Common myeloid progenitor, CD34-positive (primary cell): Measurements from ENCODE around the gene TAF6.

Experiments
- CTCF ChIA-PET: fragments of 350-600 bp; sonication (Branson Sonifier 250); formaldehyde crosslinking; loops from one replicate; lab custom pipeline; 2021; ENCODE audit warnings: antibody characterized with exemption; lab: Charles Lee
- POLR2A ChIA-PET: fragments of 350-600 bp; sonication (Branson Sonifier 250); formaldehyde crosslinking; loops from one replicate; lab custom pipeline; 2021; ENCODE audit warnings: antibody characterized with exemption; lab: Charles Lee
- DNase-seq, 3 donors: peaks; one replicate each; pipeline versions ENCODE4 v3.0.0 to v3.0.0-alpha.2; 2013
- H3K27ac ChIP-seq, 2 experiments: 1 replicate in 1 of 2; 2 replicates in 1 of 2; pipeline ENCODE4 v1.7.0; 2013; ENCODE audit warnings: inconsistent platforms in 2 of 2, low read length in 2 of 2, mild to moderate bottlenecking in 2 of 2, low read depth in 1 of 2, moderate library complexity in 1 of 2; ENCODE audit not compliant: severe bottlenecking in 2 of 2, insufficient read depth in 1 of 2, poor library complexity in 1 of 2
- H3K27me3 ChIP-seq, 5 experiments: replicated peaks in 2 of 5; 1 replicate in 3 of 5; 2 replicates in 2 of 5; pipeline versions ENCODE4 v1.6.1 to v1.7.0; 2013; ENCODE audit warnings: low read length in 4 of 5, mild to moderate bottlenecking in 2 of 5, moderate library complexity in 2 of 5, inconsistent platforms in 1 of 5; ENCODE audit not compliant: insufficient read depth in 5 of 5, control insufficient read depth in 4 of 5
- H3K36me3 ChIP-seq, 4 experiments: 1 replicate in 2 of 4; 2 replicates in 2 of 4; pipeline versions ENCODE4 v1.6.1 to v1.7.0; 2013; ENCODE audit warnings: low read length in 3 of 4, control low read depth in 1 of 4, mild to moderate bottlenecking in 1 of 4; ENCODE audit not compliant: control insufficient read depth in 4 of 4, insufficient read depth in 4 of 4
- H3K4me1 ChIP-seq, 4 experiments: 1 replicate in 3 of 4; 2 replicates in 1 of 4; pipeline versions ENCODE4 v1.6.1 to v1.7.1; 2013; ENCODE audit warnings: low read length in 3 of 4, mild to moderate bottlenecking in 3 of 4, control low read depth in 1 of 4, inconsistent platforms in 1 of 4, moderate library complexity in 1 of 4; ENCODE audit not compliant: control insufficient read depth in 4 of 4, insufficient read depth in 4 of 4; ENCODE audit errors: control extremely low read depth in 1 of 4
- H3K4me3 ChIP-seq, 7 experiments: 1 replicate in 4 of 7; 2 replicates in 3 of 7; pipeline versions ENCODE4 v1.5.1 to v1.7.0; 2013; ENCODE audit warnings: mild to moderate bottlenecking in 7 of 7, low read length in 6 of 7, moderate library complexity in 6 of 7, inconsistent platforms in 2 of 7, low read depth in 2 of 7, control low read depth in 1 of 7; ENCODE audit not compliant: insufficient read depth in 4 of 7, control insufficient read depth in 1 of 7; ENCODE audit errors: extremely low read depth in 1 of 7
- H3K9me3 ChIP-seq, 5 experiments: 1 replicate in 4 of 5; 2 replicates in 1 of 5; pipeline versions ENCODE4 v1.6.1 to v1.7.1; 2013; ENCODE audit warnings: low read length in 4 of 5, mild to moderate bottlenecking in 2 of 5, inconsistent platforms in 1 of 5, low read depth in 1 of 5, moderate library complexity in 1 of 5; ENCODE audit not compliant: control insufficient read depth in 4 of 5, insufficient read depth in 2 of 5; ENCODE audit errors: control extremely low read depth in 1 of 5
- WGBS: methylation state at CpG from one replicate; pipeline ENCODE4 v1.1.5; 2013; ENCODE audit not compliant: insufficient coverage; 5-methylcytosine and 5-hydroxymethylcytosine counted together

TAF6 gene

GRCh38 chr7:100111914-100112313 lies 7.2 kb downstream of the TAF6 start:
- CTCF ChIA-PET: interaction anchor here (1.4 kb wide), 1 partner anchor 21 kb away, joined by 3 read pairs; no protein-coding TSS in a partner anchor

GRCh38 chr7:100111156-100111555 lies 8.0 kb downstream of the TAF6 start:
- Histone ChIP-seq H3K27ac (no peak overlapping the region), H3K27me3 (no peaks in the 10 kb centered on the region), H3K36me3 (peaks cover 6 to 68% (median 47%) of the 10 kb centered on the region in 4 experiments), H3K4me1 (no peaks in the 10 kb centered on the region), H3K9me3 (no peaks in the 10 kb centered on the region), H3K4me3 (no peak overlapping the region)
- DNase-seq: no peak
- POLR2A ChIA-PET: interaction anchor here (0.6 kb wide), 1 partner anchor 292 kb away, joined by 7 read pairs; no protein-coding TSS in a partner anchor
- WGBS: 100% methylated on average over 6 of the region's 7 CpGs
- CTCF ChIA-PET: interaction anchor here (1.1 to 1.4 kb wide), 2 partner anchors 14 to 22 kb away, joined by 3 read pairs; no protein-coding TSS in a partner anchor

More at GRCh38 chr7:100111914-100112313, 7.2 kb downstream of the TAF6 start:
- Histone ChIP-seq H3K4me1 (no peaks in the 10 kb centered on the region), H3K27me3 (no peaks in the 10 kb centered on the region), H3K27ac (no peak overlapping the region), H3K9me3 (no peaks in the 10 kb centered on the region), H3K36me3 (peaks cover 3 to 60% (median 43%) of the 10 kb centered on the region in 4 experiments), H3K4me3 (no peak overlapping the region)
- no peak for DNase-seq
- 95% methylated on average over 10 of the region's 13 CpGs for WGBS
- POLR2A ChIA-PET: no interaction called here

- H3K27me3 ChIP-seq: no peaks in the 10 kb centered on the region
- no peak overlapping the region for H3K4me3 ChIP-seq
- CTCF ChIA-PET: interaction anchor here (1.3 kb wide), 1 partner anchor 11 kb away, joined by 5 read pairs; no protein-coding TSS in a partner anchor
- POLR2A ChIA-PET: no interaction called here
- peaks cover 6 to 83% (median 58%) of the 10 kb centered on the region in 4 experiments for H3K36me3 ChIP-seq
- H3K4me1 ChIP-seq: no peaks in the 10 kb centered on the region
- WGBS: 94% methylated on average over 5 of the region's 12 CpGs
- no peaks in the 10 kb centered on the region for H3K9me3 ChIP-seq
- DNase-seq: no peak
- H3K27ac ChIP-seq: no peak overlapping the region
Observed at GRCh38 chr7:100109521-100110163, 9.5 kb downstream of the TAF6 start.

DNA sequence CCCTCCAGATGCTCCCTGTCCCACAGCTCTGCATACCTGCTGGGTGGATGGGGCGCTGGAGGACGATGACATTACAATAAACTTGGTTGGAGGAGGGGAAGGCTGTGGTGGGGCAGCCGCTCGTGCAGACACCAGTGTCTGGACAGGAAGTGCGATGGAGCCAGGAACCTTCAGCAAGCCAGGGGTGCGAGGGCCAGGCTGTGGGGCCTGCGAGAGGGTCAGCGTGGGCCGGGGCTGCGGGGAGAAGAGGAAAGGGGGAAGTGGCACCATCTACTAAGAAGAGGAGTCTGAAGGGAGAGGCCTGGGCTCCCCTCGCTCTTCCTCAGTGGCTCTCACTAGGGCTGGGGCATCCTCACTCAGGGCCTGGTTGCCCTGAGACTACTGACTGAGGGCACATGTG lies 11.3 kb downstream of the TAF6 start:
- H3K9me3 ChIP-seq: no peaks in the 10 kb centered on the region
- ChIA-PET POLR2A (no interaction called here), CTCF (no interaction called here)
- H3K36me3 ChIP-seq: peaks cover 6 to 84% (median 56%) of the 10 kb centered on the region in 4 experiments
- no peaks in the 10 kb centered on the region for H3K27me3 ChIP-seq
- H3K4me3 ChIP-seq: no peak overlapping the region
- no peaks in the 10 kb centered on the region for H3K4me1 ChIP-seq
- no peak overlapping the region for H3K27ac ChIP-seq
- DNase-seq: no peak
- 99% methylated on average over 5 of the region's 11 CpGs for WGBS

- no peak overlapping the region for H3K4me3 ChIP-seq
- no peak for DNase-seq
- H3K9me3 ChIP-seq: no peaks in the 10 kb centered on the region
- CTCF ChIA-PET: no interaction called here
- H3K27ac ChIP-seq: no peak overlapping the region
- POLR2A ChIA-PET: no interaction called here
- peaks cover 0 to 6% (median 4%) of the 10 kb centered on the region in 4 experiments for H3K4me1 ChIP-seq
- 94% methylated on average over 20 of the region's 25 CpGs for WGBS
- no peaks in the 10 kb centered on the region for H3K27me3 ChIP-seq
- peaks cover 6 to 80% (median 53%) of the 10 kb centered on the region in 4 experiments for H3K36me3 ChIP-seq
Observed at GRCh38 chr7:100107125-100107737, 11.9 kb downstream of the TAF6 start.

- H3K9me3 ChIP-seq: no peaks in the 10 kb centered on the region
- DNase-seq: no peak
- 94% methylated on average over 12 of the region's 17 CpGs for WGBS
- CTCF ChIA-PET: no interaction called here
- H3K36me3 ChIP-seq: peaks cover 6 to 74% (median 50%) of the 10 kb centered on the region in 4 experiments
- peaks cover 0 to 7% (median 5%) of the 10 kb centered on the region in 4 experiments for H3K4me1 ChIP-seq
- H3K27me3 ChIP-seq: no peaks in the 10 kb centered on the region
- H3K4me3 ChIP-seq: no peak overlapping the region
- POLR2A ChIA-PET: no interaction called here
- no peak overlapping the region for H3K27ac ChIP-seq
Observed at GRCh38 chr7:100106633-100107032, 12.5 kb downstream of the TAF6 start.

DNA sequence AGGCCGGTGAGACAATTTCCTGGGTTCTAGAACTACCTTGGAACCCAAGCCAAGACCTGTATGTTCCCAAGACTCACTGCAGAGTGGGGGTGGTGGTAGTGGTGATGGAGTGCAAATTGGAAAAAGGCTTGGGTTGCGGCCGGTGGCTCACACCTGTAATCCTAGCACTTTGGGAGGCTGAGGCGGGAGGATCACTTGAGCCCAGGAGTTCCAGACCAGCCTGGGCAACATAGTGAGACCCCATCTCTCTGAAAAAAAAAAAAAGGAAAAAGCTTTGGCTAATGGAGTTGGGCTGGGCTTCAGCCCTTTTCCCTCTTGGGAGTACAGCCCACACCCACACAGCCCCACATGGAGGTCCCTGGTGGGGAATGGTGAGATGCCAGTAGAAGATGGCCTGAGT lies 13.6 kb downstream of the TAF6 start:
- Histone ChIP-seq H3K27me3 (no peaks in the 10 kb centered on the region), H3K4me3 (no peak overlapping the region), H3K4me1 (peaks cover 0 to 10% (median 6%) of the 10 kb centered on the region in 4 experiments), H3K36me3 (peaks cover 6 to 65% (median 42%) of the 10 kb centered on the region in 4 experiments), H3K27ac (no peak overlapping the region), H3K9me3 (no peaks in the 10 kb centered on the region)
- CTCF ChIA-PET: no interaction called here
- 100% methylated on average over 2 of the region's 4 CpGs for WGBS
- POLR2A ChIA-PET: no interaction called here
- DNase-seq: no peak
